Naive thymus-derived CD4-positive, alpha-beta T cell (primary cell): ENCODE measurements around the gene TPGS1. TPM values are rescaled to one million over a fixed set of nuclear protein-coding genes. Genes with fewer than 3 reads are reported as not detected.

Source experiments
- ATAC-seq: fragments of 150-1000 bp; cut with Tn5 transposase; 2 replicates; pipeline ENCODE4 v1.10.0; 2021; ENCODE audit warnings: mild to moderate bottlenecking, moderate library complexity
- CTCF ChIA-PET: fragments of 350-600 bp; sonication (Branson Sonifier 250); formaldehyde crosslinking; loops from one replicate; lab custom pipeline; 2021; ENCODE audit warnings: antibody characterized with exemption; lab: Charles Lee
- POLR2A ChIA-PET: fragments of 350-600 bp; sonication (Branson Sonifier 250); formaldehyde crosslinking; loops from one replicate; lab custom pipeline; 2021; ENCODE audit warnings: antibody characterized with exemption, inconsistent platforms; lab: Charles Lee
- DNase-seq, 9 donors: peaks; one replicate each; pipeline versions ENCODE4 v3.0.0 to v3.0.0-alpha.2; 2020 to 2022; ENCODE audit warnings: mixed read lengths in 1 of 9
- H3K27ac ChIP-seq: one replicate; pipeline ENCODE4 v1.7.0; 2013; ENCODE audit warnings: mild to moderate bottlenecking, low read depth, low read length, moderate library complexity
- H3K27me3 ChIP-seq, 2 donors: one replicate each; pipeline ENCODE4 v1.7.0; 2013; ENCODE audit warnings: low read length in 2 of 2, mild to moderate bottlenecking in 2 of 2, moderate library complexity in 2 of 2; ENCODE audit not compliant: control insufficient read depth in 2 of 2, insufficient read depth in 2 of 2
- H3K36me3 ChIP-seq, 3 experiments: 1 replicate in 2 of 3; 2 replicates in 1 of 3; pipeline ENCODE4 v1.7.0; 2013; ENCODE audit warnings: low read length in 3 of 3, mild to moderate bottlenecking in 3 of 3, moderate library complexity in 1 of 3; ENCODE audit not compliant: insufficient read depth in 3 of 3, control insufficient read depth in 2 of 3
- H3K4me1 ChIP-seq, 2 donors: one replicate each; pipeline ENCODE4 v1.7.0; 2013; ENCODE audit warnings: low read length in 2 of 2, mild to moderate bottlenecking in 2 of 2, moderate library complexity in 1 of 2; ENCODE audit not compliant: control insufficient read depth in 2 of 2, insufficient read depth in 2 of 2
- H3K4me3 ChIP-seq: 2 replicates; pipeline ENCODE4 v1.7.0; 2013; ENCODE audit warnings: mild to moderate bottlenecking, low read length
- H3K9me3 ChIP-seq, 3 experiments: 1 replicate in 2 of 3; 2 replicates in 1 of 3; pipeline ENCODE4 v1.7.0; 2013; ENCODE audit warnings: low read length in 3 of 3; ENCODE audit not compliant: control insufficient read depth in 2 of 3
- H3K27ac Mint-ChIP-seq, 9 donors: one replicate each; pipeline ENCODE4 v1.8.0; 2020 to 2022; ENCODE audit warnings: mixed read lengths in 9 of 9, mild to moderate bottlenecking in 8 of 9, moderate library complexity in 5 of 9, inconsistent platforms in 2 of 9
- H3K27me3 Mint-ChIP-seq, 5 donors: one replicate each; pipeline ENCODE4 v1.8.0; 2021 to 2022; ENCODE audit warnings: mixed read lengths in 5 of 5, mild to moderate bottlenecking in 1 of 5
- H3K36me3 Mint-ChIP-seq, 5 donors: one replicate each; pipeline ENCODE4 v1.8.0; 2020 to 2022; ENCODE audit warnings: mixed read lengths in 5 of 5, mild to moderate bottlenecking in 3 of 5, inconsistent platforms in 1 of 5
- H3K4me1 Mint-ChIP-seq, 7 donors: one replicate each; pipeline ENCODE4 v1.8.0; 2020 to 2022; ENCODE audit warnings: mixed read lengths in 7 of 7, mild to moderate bottlenecking in 3 of 7, inconsistent platforms in 1 of 7
- H3K4me3 Mint-ChIP-seq, 10 donors: one replicate each; pipeline ENCODE4 v1.8.0; 2020 to 2022; ENCODE audit warnings: mild to moderate bottlenecking in 10 of 10, mixed read lengths in 10 of 10, moderate library complexity in 6 of 10, inconsistent platforms in 2 of 10
- H3K9me3 Mint-ChIP-seq, 11 donors: one replicate each; pipeline ENCODE4 v1.8.0; 2020 to 2022; ENCODE audit warnings: mixed read lengths in 11 of 11, mild to moderate bottlenecking in 4 of 11, inconsistent platforms in 1 of 11, moderate library complexity in 1 of 11
- intact Hi-C, 2 donors: fragments of 100-400 bp; cut with micrococcal nuclease; formaldehyde crosslinking; loops; one replicate each; pipeline ENCODE4 v1.15.1; 2023
- polyA plus RNA-seq, 2 donors: library from polyadenylated mRNA; unstranded; fragments of 300-500 nt; fragmentation: Illumina TruSeq; gene quantifications; one replicate each; pipeline ENCODE4 v1.2.3, GENCODE V29; 2021
- total RNA-seq, 6 experiments: library from RNA in 5 of 6; stranded (reverse) in 5 of 6; gene quantifications; 1 replicate in 5 of 6; 2 replicates in 1 of 6; pipeline ENCODE4 v1.2.3 and lab custom pipeline; 2021 to 2026

The TPGS1 gene
- total and polyA plus RNA-seq, 7 experiments from 2014 or later = 21.6 to 36.4 (median 24.2) TPM

- no peak overlapping the region for H3K27ac ChIP-seq
- DNase-seq (no peak), ATAC-seq (no peak)
- POLR2A ChIA-PET = interaction anchor here (1.3 kb wide), 1 partner anchor 14 kb away, joined by 5 read pairs; no protein-coding TSS in a partner anchor
- no peaks in the 10 kb centered on the region for H3K36me3 Mint-ChIP-seq
- no peaks in the 10 kb centered on the region for H3K4me1 ChIP-seq
- peaks cover 0 to 24% (median 6%) of the 10 kb centered on the region in 7 donors for H3K4me1 Mint-ChIP-seq
- H3K4me3 ChIP-seq = no peak overlapping the region
- no peaks in the 10 kb centered on the region for H3K36me3 ChIP-seq
- intact Hi-C loops = no loop called here
- H3K27ac Mint-ChIP-seq = peak overlapping the region in 1 of 9 donors; percentile 50
- H3K9me3 Mint-ChIP-seq = peaks cover 0 to 4% (median 0%) of the 10 kb centered on the region in 11 donors
- H3K9me3 ChIP-seq = no peaks in the 10 kb centered on the region
- CTCF ChIA-PET = no interaction called here
- peaks cover 0 to 8% (median 0%) of the 10 kb centered on the region in 5 donors for H3K27me3 Mint-ChIP-seq
- no peaks in the 10 kb centered on the region for H3K27me3 ChIP-seq
- H3K4me3 Mint-ChIP-seq = no peak overlapping the region
These were observed 17.7 kb downstream of the TPGS1 start for GRCh38 chr19:525029-525428.

DNA sequence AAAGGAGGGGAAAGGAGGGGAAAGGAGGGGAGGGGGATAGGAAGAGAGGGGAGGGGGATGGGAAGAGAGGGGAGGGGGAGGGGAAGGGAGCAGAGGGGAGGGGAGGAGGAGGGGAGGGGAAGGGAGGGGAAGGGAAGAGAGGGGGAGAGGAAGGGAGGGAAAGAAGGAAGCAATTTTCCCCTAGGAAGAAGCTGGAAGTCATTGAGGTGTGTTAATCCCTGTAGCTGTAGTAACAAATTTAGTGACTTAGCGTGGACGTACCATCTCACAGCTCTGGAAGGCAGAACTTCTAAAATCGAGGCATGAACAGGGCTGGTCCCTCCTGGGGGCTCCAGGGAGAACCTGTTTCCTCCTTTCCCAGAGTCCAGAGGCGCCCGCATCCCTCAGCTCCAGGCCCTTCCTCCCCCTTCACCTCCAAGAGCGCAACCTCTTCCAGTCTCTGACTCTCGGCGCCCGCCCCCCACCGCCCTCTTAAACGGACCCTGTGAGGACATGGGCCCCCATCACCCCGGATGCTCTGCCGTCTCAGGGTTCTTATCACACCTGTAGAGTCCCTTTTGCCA lies 18.6 kb downstream of the TPGS1 start:
- Mint-ChIP-seq H3K4me3 (no peak overlapping the region), H3K27ac (peak overlapping the region in 1 of 9 donors; percentile 26), H3K4me1 (peaks cover 0 to 21% (median 9%) of the 10 kb centered on the region in 7 donors), H3K27me3 (peaks cover 0 to 8% (median 0%) of the 10 kb centered on the region in 5 donors), H3K36me3 (no peaks in the 10 kb centered on the region), H3K9me3 (peaks cover 0 to 4% (median 0%) of the 10 kb centered on the region in 11 donors)
- ATAC-seq = no peak
- H3K27me3 ChIP-seq = no peaks in the 10 kb centered on the region
- no peaks in the 10 kb centered on the region for H3K9me3 ChIP-seq
- no peaks in the 10 kb centered on the region for H3K4me1 ChIP-seq
- H3K4me3 ChIP-seq = no peak overlapping the region
- no peak for DNase-seq
- no peaks in the 10 kb centered on the region for H3K36me3 ChIP-seq
- ChIA-PET CTCF (interaction anchor here (0.6 to 0.8 kb wide), 2 partner anchors 9 to 15 kb away, joined by 3 to 5 read pairs; no protein-coding TSS in a partner anchor), POLR2A (interaction anchor here (0.6 kb wide), 1 partner anchor 235 kb away, joined by 3 read pairs; no protein-coding TSS in a partner anchor)
- no peak overlapping the region for H3K27ac ChIP-seq
- intact Hi-C loops = no loop called here

GRCh38 chr19:530134-531008 lies 23.1 kb downstream of the TPGS1 start:
- peaks cover 8 to 30% (median 19%) of the 10 kb centered on the region in 7 donors for H3K4me1 Mint-ChIP-seq
- Histone ChIP-seq H3K9me3 (no peaks in the 10 kb centered on the region), H3K27ac (peak overlapping the region; percentile 90), H3K36me3 (peaks cover 0 to 11% (median 0%) of the 10 kb centered on the region in 3 experiments), H3K4me1 (peaks cover 8 to 9% of the 10 kb centered on the region in 2 donors), H3K27me3 (no peaks in the 10 kb centered on the region), H3K4me3 (peak overlapping the region; percentile 72)
- H3K27me3 Mint-ChIP-seq = peaks cover 0 to 7% (median 0%) of the 10 kb centered on the region in 5 donors
- CTCF ChIA-PET = interaction anchor here (0.6 to 3.7 kb wide), 4 partner anchors 9 to 95 kb away, joined by 3 to 28 read pairs (median 6); no protein-coding TSS in a partner anchor
- intact Hi-C loops = loop anchor here (1.0 kb wide), 9 partner anchors 11 to 150 kb away; partner anchors contain the start of genes BSG (in 2 of the 2), FGF22 (in 1 of the 2), POLRMT (in 1 of the 2) and RNF126 (in 1 of the 2)
- H3K9me3 Mint-ChIP-seq = peaks cover 0 to 2% (median 0%) of the 10 kb centered on the region in 11 donors
- DNase-seq (peak in 1 of 9 donors; percentile 18), ATAC-seq (no peak)
- H3K27ac Mint-ChIP-seq = peak overlapping the region in 8 of 9 donors; percentile 19 to 87 (median 80)
- POLR2A ChIA-PET = interaction anchor here (0.7 to 6.3 kb wide), 7 partner anchors 9 to 489 kb away, joined by 3 to 70 read pairs (median 11); partner anchors contain the start of gene TPGS1
- H3K36me3 Mint-ChIP-seq = no peaks in the 10 kb centered on the region
- H3K4me3 Mint-ChIP-seq = peak overlapping the region; percentile 64 to 93 (median 82)

GRCh38 chr19:531009-531752 lies 23.9 kb downstream of the TPGS1 start:
- peak overlapping the region in 8 of 9 donors; percentile 19 to 87 (median 80) for H3K27ac Mint-ChIP-seq
- intact Hi-C loops = loop anchor here (1.0 kb wide), 9 partner anchors 12 to 149 kb away; partner anchors contain the start of genes BSG (in 2 of the 2), FGF22 (in 1 of the 2), POLRMT (in 1 of the 2) and RNF126 (in 1 of the 2)
- Histone ChIP-seq H3K36me3 (peaks cover 0 to 19% (median 0%) of the 10 kb centered on the region in 3 experiments), H3K4me3 (peak overlapping the region; percentile 72), H3K27me3 (no peaks in the 10 kb centered on the region), H3K9me3 (no peaks in the 10 kb centered on the region), H3K4me1 (peaks cover 8 to 9% of the 10 kb centered on the region in 2 donors), H3K27ac (peak overlapping the region; percentile 90)
- DNase-seq = peak; percentile 79 to 100 (median 94)
- CTCF ChIA-PET = interaction anchor here (1.7 to 3.7 kb wide), 4 partner anchors 10 to 25 kb away, joined by 8 to 28 read pairs (median 12); no protein-coding TSS in a partner anchor
- H3K4me3 Mint-ChIP-seq = peak overlapping the region; percentile 64 to 93 (median 82)
- no peaks in the 10 kb centered on the region for H3K9me3 Mint-ChIP-seq
- peaks cover 0 to 4% (median 0%) of the 10 kb centered on the region in 5 donors for H3K27me3 Mint-ChIP-seq
- peaks cover 8 to 32% (median 16%) of the 10 kb centered on the region in 7 donors for H3K4me1 Mint-ChIP-seq
- POLR2A ChIA-PET = interaction anchor here (0.7 to 6.3 kb wide), 11 partner anchors 10 to 489 kb away, joined by 3 to 70 read pairs (median 5); partner anchors contain the start of genes POLRMT, RNF126 and TPGS1
- ATAC-seq = peak; percentile 87
- H3K36me3 Mint-ChIP-seq = no peaks in the 10 kb centered on the region

- intact Hi-C loops = loop anchor here (1.0 kb wide), 10 partner anchors 11 to 148 kb away; partner anchors contain the start of genes BSG (in 2 of the 2), FGF22 (in 1 of the 2), POLRMT (in 1 of the 2) and RNF126 (in 1 of the 2)
- H3K27ac ChIP-seq = peak within 1 kb of the TSS; percentile 90
- peak within 1 kb of the TSS; percentile 72 for H3K4me3 ChIP-seq
- ChIA-PET POLR2A (interaction anchor here (0.6 to 6.3 kb wide), 13 partner anchors 9 to 131 kb away, joined by 3 to 70 read pairs (median 5); partner anchors contain the start of genes POLRMT, RNF126 and TPGS1), CTCF (interaction anchor here (0.5 to 3.7 kb wide), 6 partner anchors 10 to 361 kb away, joined by 3 to 28 read pairs (median 8); partner anchors contain the start of genes MED16 and RNU6-9)
- peaks cover 8 to 9% of the 10 kb centered on the region in 2 donors for H3K4me1 ChIP-seq
- no peak for DNase-seq
- no peaks in the 10 kb centered on the region for H3K27me3 ChIP-seq
- H3K27me3 Mint-ChIP-seq = peaks cover 0 to 1% (median 0%) of the 10 kb centered on the region in 5 donors
- peak within 1 kb of the TSS; percentile 62 to 95 (median 85) for H3K27ac Mint-ChIP-seq
- no peaks in the 10 kb centered on the region for H3K9me3 Mint-ChIP-seq
- no peak for ATAC-seq
- H3K4me1 Mint-ChIP-seq = peaks cover 8 to 32% (median 16%) of the 10 kb centered on the region in 7 donors
- no peaks in the 10 kb centered on the region for H3K36me3 Mint-ChIP-seq
- H3K4me3 Mint-ChIP-seq = peak within 1 kb of the TSS; percentile 88 to 96 (median 92)
- H3K36me3 ChIP-seq = peaks cover 0 to 27% (median 0%) of the 10 kb centered on the region in 3 experiments
- H3K9me3 ChIP-seq = no peaks in the 10 kb centered on the region
These were observed 24.7 kb downstream of the TPGS1 start, which contains the start of gene CDC34 for GRCh38 chr19:531753-532560. TSS of gene CDC34 (plus strand) at chr19:531760. CDS start at chr19:531932, 172 bp downstream.
